Esophagus (tissue), 2 donors: Measurements from ENCODE around the gene GFM2. TPM values are rescaled to one million over a fixed set of nuclear protein-coding genes. Genes with fewer than 3 reads are reported as not detected.
"Not testable (repeated sequence)": the region's sequence is repeated elsewhere in the genome, so short reads cannot be mapped to it uniquely, and the experiment has no call there.

Experiments
- H3K27ac ChIP-seq, 2 donors: one replicate each; pipeline ENCODE4 v1.5.1; 2013; ENCODE audit warnings: low read depth in 2 of 2, mild to moderate bottlenecking in 2 of 2, inconsistent platforms in 1 of 2, low read length in 1 of 2, moderate library complexity in 1 of 2
- H3K27me3 ChIP-seq, 2 donors: one replicate each; pipeline ENCODE4 v1.6.1; 2013; ENCODE audit warnings: low read length in 2 of 2, control low read depth in 1 of 2, mild to moderate bottlenecking in 1 of 2; ENCODE audit not compliant: insufficient read depth in 2 of 2, control insufficient read depth in 1 of 2
- H3K36me3 ChIP-seq, 2 donors: one replicate each; pipeline ENCODE4 v1.6.1; 2013; ENCODE audit warnings: low read length in 1 of 2; ENCODE audit not compliant: control insufficient read depth in 2 of 2, insufficient read depth in 2 of 2
- H3K4me1 ChIP-seq, 2 donors: one replicate each; pipeline ENCODE4 v1.6.1; 2013; ENCODE audit warnings: low read length in 1 of 2; ENCODE audit not compliant: control insufficient read depth in 2 of 2, insufficient read depth in 2 of 2
- H3K4me3 ChIP-seq, 2 donors: one replicate each; pipeline ENCODE4 v1.5.1; 2013; ENCODE audit warnings: low read length in 2 of 2, mild to moderate bottlenecking in 2 of 2, low read depth in 1 of 2, moderate library complexity in 1 of 2
- H3K9me3 ChIP-seq, 2 donors: one replicate each; pipeline ENCODE4 v1.6.1; 2013; ENCODE audit warnings: mild to moderate bottlenecking in 2 of 2, low read depth in 1 of 2, low read length in 1 of 2, moderate library complexity in 1 of 2; ENCODE audit not compliant: control insufficient read depth in 2 of 2, insufficient read depth in 1 of 2
- WGBS, 2 donors: extraction: QIAGEN DNeasy Blood & Tissue Kit; methylation state at CpG; one replicate each; pipeline ENCODE4 v1.1.7; 2013; 5-methylcytosine and 5-hydroxymethylcytosine counted together
- polyA plus RNA-seq, 2 donors: library from polyadenylated mRNA; stranded (reverse); fragments of 200-250 nt; gene quantifications; one replicate each; pipeline ENCODE4 v1.2.3, GENCODE V29; 2013
- donor health status: healthy with polysubstance abuse.
- donor health status: Bipolar disorder and iron deficiency.

GFM2 gene
- polyA plus RNA-seq, 2 donors = 10.2 to 21.5 TPM

- not testable (repeated sequence) for H3K36me3 ChIP-seq, H3K27ac ChIP-seq, H3K4me3 ChIP-seq, H3K9me3 ChIP-seq, H3K4me1 ChIP-seq, H3K27me3 ChIP-seq
- WGBS, 2 donors = 93 to 94% methylated on average over 3 of the region's 3 CpGs
Observed at GRCh38 chr5:74679300-74679699, 87.6 kb downstream of the GFM2 start.

- not testable (repeated sequence) for H3K27ac ChIP-seq, H3K27me3 ChIP-seq, H3K9me3 ChIP-seq, H3K4me3 ChIP-seq, H3K4me1 ChIP-seq, H3K36me3 ChIP-seq
- 91 to 93% methylated on average over 3 of the region's 3 CpGs for WGBS, 2 donors
Observed at GRCh38 chr5:74678123-74678522, 88.8 kb downstream of the GFM2 start.

DNA sequence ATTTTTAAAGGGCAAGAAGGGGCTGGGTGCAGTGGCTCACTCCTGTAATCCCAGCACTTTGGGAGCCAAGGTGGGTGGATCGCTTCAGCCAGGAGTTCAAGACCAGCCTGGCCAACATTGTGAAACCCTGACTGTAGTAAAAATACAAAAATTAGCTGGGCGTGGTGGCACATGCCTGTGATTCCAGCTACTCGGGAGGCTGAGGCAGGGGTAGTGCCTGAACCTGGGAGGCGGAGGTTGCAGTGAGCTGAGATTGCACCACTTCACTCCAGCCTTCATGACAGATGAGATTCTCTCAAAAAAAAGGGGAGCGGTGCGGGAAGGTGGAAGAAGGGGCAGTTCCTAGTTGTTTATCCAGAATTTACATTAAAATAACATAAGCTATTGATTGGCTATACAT is 90.5 kb downstream of the GFM2 start:
- H3K9me3 ChIP-seq, H3K4me3 ChIP-seq, H3K27me3 ChIP-seq, H3K4me1 ChIP-seq, H3K27ac ChIP-seq, H3K36me3 ChIP-seq: not testable (repeated sequence)
- WGBS, 2 donors = 86 to 90% methylated on average over 6 of the region's 6 CpGs

DNA sequence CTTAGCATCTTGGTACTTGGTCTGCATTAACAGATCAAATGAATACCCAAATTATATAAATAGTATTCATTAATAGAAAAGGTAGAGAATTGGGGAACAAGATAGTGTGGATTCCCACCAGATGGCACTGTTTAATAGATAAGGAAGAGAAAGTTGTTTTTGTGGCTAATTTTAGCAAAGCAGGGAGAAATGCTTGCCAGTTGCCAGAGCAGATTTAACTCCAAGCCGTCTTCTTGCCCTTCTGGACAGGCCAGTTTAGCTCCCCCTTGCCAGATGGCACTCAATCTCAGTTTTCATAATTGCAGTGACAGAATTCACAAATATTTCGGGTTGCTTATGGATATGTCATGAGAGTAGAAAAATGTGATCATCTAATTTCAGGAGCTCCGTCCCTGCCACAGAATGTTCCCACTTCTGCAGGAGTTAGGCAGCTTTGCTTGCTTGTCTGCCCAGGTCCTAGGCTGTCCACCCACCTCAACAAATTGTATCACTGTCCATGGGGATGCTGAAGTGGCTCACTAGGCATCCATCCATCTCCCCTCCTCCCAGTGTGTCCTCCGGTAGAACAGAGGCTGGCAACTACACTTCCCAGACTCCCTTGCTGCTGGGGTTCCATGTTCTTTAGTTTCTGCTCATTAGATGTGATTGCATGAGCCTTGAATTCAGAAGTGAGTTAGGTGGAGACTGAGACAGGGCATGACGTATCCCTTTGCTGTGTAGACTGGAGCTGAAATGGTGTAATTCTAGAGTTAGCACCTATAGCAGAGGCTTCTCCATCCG is 93.7 kb downstream of the GFM2 start:
- H3K27ac ChIP-seq = peak overlapping the region in 1 of 2 donors; percentile 38

DNA sequence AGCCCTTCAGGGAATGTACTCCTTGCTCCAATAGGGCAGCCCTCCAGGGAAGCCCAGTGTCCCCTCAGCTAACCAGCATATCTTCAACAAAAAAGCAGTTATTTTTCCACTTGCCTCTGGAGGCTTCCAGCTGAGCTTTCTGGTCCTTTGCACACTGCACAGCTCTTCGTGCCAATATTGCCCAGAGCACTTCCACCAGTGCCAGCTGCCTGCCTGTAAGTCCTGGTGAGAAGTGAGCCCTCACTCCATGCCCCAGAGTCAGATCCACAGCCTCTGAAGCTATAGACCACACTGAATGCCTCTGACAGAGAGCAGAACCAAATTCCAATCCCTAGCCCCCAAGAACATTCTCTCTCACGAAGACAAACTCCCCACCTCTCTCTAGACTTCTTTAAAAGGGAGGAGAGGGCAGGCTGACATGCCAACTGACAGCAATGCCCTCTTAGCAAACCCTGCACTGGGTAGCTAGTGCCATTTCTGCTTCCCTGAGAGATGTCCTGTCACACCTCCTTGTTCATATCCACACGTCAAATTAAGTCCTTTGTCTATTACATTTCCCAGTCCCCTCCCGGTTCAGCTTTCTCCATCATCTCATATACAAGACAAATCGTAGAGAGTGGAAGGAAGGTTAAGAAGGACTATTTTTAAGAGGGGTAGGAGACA is 94.6 kb downstream of the GFM2 start:
- H3K27me3 ChIP-seq = no peaks in the 10 kb centered on the region
- no peak overlapping the region for H3K27ac ChIP-seq
- H3K4me1 ChIP-seq = no peaks in the 10 kb centered on the region
- no peaks in the 10 kb centered on the region for H3K36me3 ChIP-seq
- WGBS, 2 donors = 39 to 50% methylated on average over 5 of the region's 5 CpGs
- no peaks in the 10 kb centered on the region for H3K9me3 ChIP-seq
- H3K4me3 ChIP-seq = no peak overlapping the region

More for the DNA sequence above, 93.7 kb downstream of the GFM2 start:
- Histone ChIP-seq H3K4me1 (no peaks in the 10 kb centered on the region), H3K36me3 (no peaks in the 10 kb centered on the region), H3K9me3 (no peaks in the 10 kb centered on the region), H3K4me3 (no peak overlapping the region), H3K27me3 (no peaks in the 10 kb centered on the region)
- 43 to 46% methylated on average over 6 of the region's 6 CpGs for WGBS, 2 donors

Other genes with a start within 250 kb of the GFM2 start
- gene ENC1, start 126.4 kb downstream of the GFM2 start, polyA plus RNA-seq = 1 to 10 TPM; 1.4 to 2.0 TPM
- 10 to 100 TPM; 21.5 to 36.5 TPM for gene HEXB, start 81.9 kb downstream of the GFM2 start, polyA plus RNA-seq
- gene NSA2, start 132 bp upstream of the GFM2 start, polyA plus RNA-seq = 10 to 100 TPM; 50.2 to 80.6 TPM
- gene FAM169A, start 99.3 kb upstream of the GFM2 start, polyA plus RNA-seq = under 1 TPM; 0.28 to 0.29 TPM